ENCODE data around the gene KCNN4. TPM values are rescaled to one million over a fixed set of nuclear protein-coding genes. Genes with fewer than 3 reads are reported as not detected.

KCNN4 gene
- total and polyA plus RNA-seq, 2 of the 13 experiments (the other 11 are each of a cell fraction or from before 2014, with no cell fraction given): 0.13 to 0.25 TPM

DNA sequence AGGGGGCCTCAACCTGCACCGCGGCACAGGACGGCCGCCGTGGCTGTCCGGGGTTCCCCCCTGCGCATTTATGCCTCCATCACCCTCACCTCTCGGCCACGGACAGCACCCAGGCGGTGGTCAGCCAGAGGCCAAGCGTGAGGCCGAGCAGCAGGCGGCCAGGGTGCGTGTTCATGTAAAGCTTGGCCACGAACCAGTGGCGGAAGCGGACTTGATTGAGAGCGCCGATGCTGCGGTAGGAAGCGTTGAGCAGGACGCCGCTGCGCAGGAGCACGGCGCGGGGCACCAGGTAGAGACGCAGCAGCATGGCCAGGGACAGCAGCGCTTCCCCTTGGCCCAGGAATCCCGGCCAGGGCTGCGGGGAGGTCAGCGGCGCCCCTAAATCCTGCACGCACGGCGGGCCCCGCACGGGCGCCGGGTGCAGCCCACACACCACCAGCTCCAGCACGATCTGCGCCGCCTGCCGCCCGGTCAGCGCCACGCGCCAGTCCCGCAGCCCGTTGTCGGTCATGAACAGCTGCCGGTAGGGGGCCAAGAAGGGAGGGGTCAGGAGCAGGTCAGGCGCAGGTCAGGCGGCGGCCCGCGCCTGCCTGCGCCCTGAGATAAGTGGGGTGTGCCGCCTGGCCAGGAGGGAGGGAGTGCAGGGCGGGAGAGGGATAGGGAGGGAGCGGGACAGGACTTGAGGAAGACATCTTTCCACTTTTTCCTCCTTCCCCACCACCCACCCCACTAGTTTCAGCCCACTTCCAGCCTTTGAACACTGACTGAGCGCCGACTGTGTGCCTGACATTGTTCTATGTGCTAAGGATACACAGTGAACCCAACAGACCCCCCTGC, 6.5 kb downstream of the KCNN4 start (continued):
- TF ChIP-seq ATRX (CRISPR knock-in tag; IDR thresholded peaks at IDR 0.05; ENCODE audit: borderline replicate concordance) (no peak), FOXP1 (IDR thresholded peaks at IDR 0.05) (no peak), FOXP1 (CRISPR knock-in tag; IDR thresholded peaks at IDR 0.05) (no peak), ARNT (IDR thresholded peaks at IDR 0.05) (no peak), ZNF556 (CRISPR knock-in tag; IDR thresholded peaks at IDR 0.05; ENCODE audit: borderline replicate concordance) (peak; percentile 44; the same call in 1 of the 2 replicates), ZNF660 (CRISPR knock-in tag; IDR thresholded peaks at IDR 0.05; ENCODE audit: borderline replicate concordance, low read depth) (no peak), GATAD2A (CRISPR knock-in tag; IDR thresholded peaks at IDR 0.05) (0 out of 2 replicates have a peak, but pooled peaks have one; percentile 3), ZNF724P (CRISPR knock-in tag; IDR thresholded peaks at IDR 0.05; ENCODE audit: borderline replicate concordance) (no peak), ZNF567 (CRISPR knock-in tag; IDR thresholded peaks at IDR 0.05; ENCODE audit: borderline replicate concordance) (no peak), ZNF382 (CRISPR knock-in tag; IDR thresholded peaks at IDR 0.05; ENCODE audit: borderline replicate concordance) (no peak), SOX13 (IDR thresholded peaks at IDR 0.05) (no peak), SOX13 (CRISPR knock-in tag; conservative IDR thresholded peaks at IDR 0.05 in 1 of 2, IDR thresholded peaks at IDR 0.05 in 1 of 2) (0 out of 4 replicates have a peak, but pooled peaks of 1 of the 2 experiments have one; percentile 22), MIER3 (CRISPR knock-in tag; IDR thresholded peaks at IDR 0.05; ENCODE audit: borderline replicate concordance) (0 out of 2 replicates have a peak, but pooled peaks have one; percentile 42), GLI4 (CRISPR knock-in tag; IDR thresholded peaks at IDR 0.05; ENCODE audit: borderline replicate concordance) (no peak), ZNF747 (CRISPR knock-in tag; IDR thresholded peaks at IDR 0.05; ENCODE audit: borderline replicate concordance) (peak; percentile 37; the same call in 1 of the 2 replicates), MYPOP (CRISPR knock-in tag; IDR thresholded peaks at IDR 0.05) (peak; percentile 79), STAT5B (CRISPR knock-in tag; IDR thresholded peaks at IDR 0.05) (no peak), JUNB (CRISPR knock-in tag; IDR thresholded peaks at IDR 0.05; ENCODE audit: borderline replicate concordance) (no peak), ZSCAN12 (CRISPR knock-in tag; IDR thresholded peaks at IDR 0.05) (no peak), ZNF101 (CRISPR knock-in tag; IDR thresholded peaks at IDR 0.05; ENCODE audit: borderline replicate concordance, low read depth) (no peak), NFRKB (IDR thresholded peaks at IDR 0.05) (no peak), SP140L (CRISPR knock-in tag; IDR thresholded peaks at IDR 0.05; ENCODE audit: borderline replicate concordance) (no peak), TAF1 (CRISPR knock-in tag; IDR thresholded peaks at IDR 0.05) (no peak), THYN1 (CRISPR knock-in tag; IDR thresholded peaks at IDR 0.05; ENCODE audit: borderline replicate concordance, low read depth) (no peak), ZNF350 (CRISPR knock-in tag; IDR thresholded peaks at IDR 0.05; ENCODE audit: borderline replicate concordance, low read depth) (no peak)
- TF ChIP-seq, protein P1, sequence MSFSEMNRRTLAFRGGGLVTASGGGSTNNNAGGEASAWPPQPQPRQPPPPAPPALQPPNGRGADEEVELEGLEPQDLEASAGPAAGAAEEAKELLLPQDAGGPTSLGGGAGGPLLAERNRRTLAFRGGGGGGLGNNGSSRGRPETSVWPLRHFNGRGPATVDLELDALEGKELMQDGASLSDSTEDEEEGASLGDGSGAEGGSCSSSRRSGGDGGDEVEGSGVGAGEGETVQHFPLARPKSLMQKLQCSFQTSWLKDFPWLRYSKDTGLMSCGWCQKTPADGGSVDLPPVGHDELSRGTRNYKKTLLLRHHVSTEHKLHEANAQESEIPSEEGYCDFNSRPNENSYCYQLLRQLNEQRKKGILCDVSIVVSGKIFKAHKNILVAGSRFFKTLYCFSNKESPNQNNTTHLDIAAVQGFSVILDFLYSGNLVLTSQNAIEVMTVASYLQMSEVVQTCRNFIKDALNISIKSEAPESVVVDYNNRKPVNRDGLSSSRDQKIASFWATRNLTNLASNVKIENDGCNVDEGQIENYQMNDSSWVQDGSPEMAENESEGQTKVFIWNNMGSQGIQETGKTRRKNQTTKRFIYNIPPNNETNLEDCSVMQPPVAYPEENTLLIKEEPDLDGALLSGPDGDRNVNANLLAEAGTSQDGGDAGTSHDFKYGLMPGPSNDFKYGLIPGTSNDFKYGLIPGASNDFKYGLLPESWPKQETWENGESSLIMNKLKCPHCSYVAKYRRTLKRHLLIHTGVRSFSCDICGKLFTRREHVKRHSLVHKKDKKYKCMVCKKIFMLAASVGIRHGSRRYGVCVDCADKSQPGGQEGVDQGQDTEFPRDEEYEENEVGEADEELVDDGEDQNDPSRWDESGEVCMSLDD (CRISPR knock-in tag; IDR thresholded peaks at IDR 0.05; ENCODE audit: borderline replicate concordance): peak; percentile 81; the same call in 1 of the 2 replicates
- TF ChIP-seq, protein P2, sequence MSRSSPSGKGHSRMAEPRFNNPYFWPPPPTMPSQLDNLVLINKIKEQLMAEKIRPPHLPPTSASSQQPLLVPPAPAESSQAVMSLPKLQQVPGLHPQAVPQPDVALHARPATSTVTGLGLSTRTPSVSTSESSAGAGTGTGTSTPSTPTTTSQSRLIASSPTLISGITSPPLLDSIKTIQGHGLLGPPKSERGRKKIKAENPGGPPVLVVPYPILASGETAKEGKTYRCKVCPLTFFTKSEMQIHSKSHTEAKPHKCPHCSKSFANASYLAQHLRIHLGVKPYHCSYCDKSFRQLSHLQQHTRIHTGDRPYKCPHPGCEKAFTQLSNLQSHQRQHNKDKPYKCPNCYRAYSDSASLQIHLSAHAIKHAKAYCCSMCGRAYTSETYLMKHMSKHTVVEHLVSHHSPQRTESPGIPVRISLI (CRISPR knock-in tag; IDR thresholded peaks at IDR 0.05; ENCODE audit: borderline replicate concordance): no peak
